Body of pancreas (tissue), 4 donors: ENCODE results near the gene PKNOX1. TPM values are rescaled to one million over a fixed set of nuclear protein-coding genes. Genes with fewer than 3 reads are reported as not detected.
A peak's percentile ranks its signal among the peaks of the same experiment; 100 is the strongest.
"Not testable (repeated sequence)": the region's sequence is repeated elsewhere in the genome, so short reads cannot be mapped to it uniquely, and the experiment has no call there.

Experiments
- ATAC-seq: fragments of 150-250 bp; one replicate; pipeline ENCODE4 v1.9.1; 2016
- DNase-seq, 4 donors: peaks; one replicate each; pipeline ENCODE4 v3.0.0-alpha.2; 2019
- H3K27ac ChIP-seq, 4 donors: fragments of 200-600 bp; sonication (generic); 1 replicate in 3 of 4; 2 replicates in 1 of 4; pipeline versions ENCODE4 v1.5.1 to v1.6.1; 2016 to 2019; ENCODE audit warnings: mild to moderate bottlenecking in 1 of 4, mixed read lengths in 1 of 4, moderate library complexity in 1 of 4
- H3K27me3 ChIP-seq, 2 donors: fragments of 200-600 bp; sonication (generic); one replicate each; pipeline ENCODE4 v1.6.0; 2016; ENCODE audit warnings: mild to moderate bottlenecking in 1 of 2
- H3K36me3 ChIP-seq, 2 donors: fragments of 200-600 bp; sonication (generic); replicated peaks in 1 of 2; 2 replicates each; pipeline ENCODE4 v1.5.1; 2016; ENCODE audit warnings: low read depth in 2 of 2; ENCODE audit not compliant: insufficient read depth in 1 of 2
- H3K4me1 ChIP-seq: fragments of 200-600 bp; sonication (generic); one replicate; pipeline ENCODE4 v1.6.0; 2016
- H3K4me3 ChIP-seq, 2 donors: fragments of 200-600 bp; sonication (generic); 1 replicate in 1 of 2; 2 replicates in 1 of 2; pipeline ENCODE4 v1.5.1; 2016 to 2019
- H3K9me3 ChIP-seq, 3 donors: fragments of 200-600 bp; sonication (generic); 1 replicate in 2 of 3; 2 replicates in 1 of 3; pipeline ENCODE4 v1.5.1; 2016
- WGBS, 2 donors: methylation state at CpG; one replicate each; pipeline ENCODE4 v1.1.5; 2017; 5-methylcytosine and 5-hydroxymethylcytosine counted together
- intact Hi-C: fragments of 100-400 bp; cut with DNase I; formaldehyde crosslinking; loops from one replicate; pipeline ENCODE4 v1.15.1; 2023
- microRNA-seq, 2 donors: library from miRNA; unstranded; fragments of <30 nt; microRNA quantifications; one replicate each; pipeline ENCODE4, GENCODE V29; 2016; ENCODE audit warnings: borderline number of aligned reads in 2 of 2, borderline replicate concordance in 2 of 2
- small RNA-seq: library from RNA; depleted of rRNA; stranded (forward); fragments of <200 nt; gene quantifications from one replicate; pipeline ENCODE3, GENCODE V24; 2016
- total RNA-seq, 2 donors: library from RNA; depleted of rRNA; stranded (reverse); fragments of >200 nt; gene quantifications; one replicate each; pipeline ENCODE4 v1.1.0, GENCODE V29; 2016

PKNOX1 gene
- total RNA-seq, 2 donors from 2014 or later: 11.2 to 27.4 TPM

DNA sequence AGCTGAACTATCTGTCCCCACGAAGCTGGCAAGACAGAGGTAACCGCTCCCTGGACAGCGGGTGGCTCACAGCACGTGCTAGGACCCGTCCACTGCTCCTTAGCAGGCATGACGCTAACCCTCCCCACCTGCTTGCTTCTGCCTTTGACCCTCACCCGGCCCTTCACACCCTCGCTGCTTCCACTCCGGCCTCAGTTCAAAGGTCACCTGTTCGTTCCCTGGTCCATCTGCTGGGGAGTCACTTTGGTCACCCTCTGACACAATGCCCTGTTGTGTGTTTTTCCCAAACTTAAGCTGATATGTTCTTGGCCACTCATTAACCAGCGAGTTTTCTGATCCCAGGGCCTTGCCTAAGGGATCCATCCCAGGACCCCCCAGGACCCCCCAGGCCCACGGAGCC, 93.7 kb downstream of the PKNOX1 start:
- H3K4me1 ChIP-seq, H3K27me3 ChIP-seq, DNase-seq, H3K4me3 ChIP-seq, ATAC-seq, H3K27ac ChIP-seq, H3K9me3 ChIP-seq, H3K36me3 ChIP-seq, intact Hi-C loops: not testable (repeated sequence)
- WGBS, 2 donors: no CpG with 5 or more reads among the region's 12 CpGs

DNA sequence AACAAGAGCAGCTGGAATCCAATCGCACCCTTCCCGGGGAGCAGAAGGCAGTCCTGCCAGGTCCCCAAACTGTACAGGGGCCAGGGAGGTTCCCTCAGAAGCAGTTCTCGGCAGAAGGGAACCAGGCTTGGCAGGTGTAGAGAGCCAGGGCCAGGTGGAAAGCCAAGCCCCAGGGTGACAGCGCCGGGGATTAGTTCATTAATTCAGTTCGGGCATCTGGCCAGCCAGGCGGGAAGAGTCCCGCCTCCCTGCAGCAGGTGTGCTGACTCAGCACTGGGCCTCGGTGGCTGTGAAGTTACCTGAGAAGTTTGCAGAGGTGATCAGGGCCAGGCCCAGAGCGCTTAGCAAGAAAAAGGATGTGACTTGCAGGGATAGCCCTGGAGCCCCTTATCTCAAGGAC, 95.3 kb downstream of the PKNOX1 start:
- H3K4me3 ChIP-seq, H3K4me1 ChIP-seq, intact Hi-C loops, H3K9me3 ChIP-seq, H3K27ac ChIP-seq, DNase-seq, H3K36me3 ChIP-seq, H3K27me3 ChIP-seq: not testable (repeated sequence)
- no CpG with 5 or more reads among the region's 10 CpGs for WGBS, 2 donors
- peak; percentile 76 for ATAC-seq

DNA sequence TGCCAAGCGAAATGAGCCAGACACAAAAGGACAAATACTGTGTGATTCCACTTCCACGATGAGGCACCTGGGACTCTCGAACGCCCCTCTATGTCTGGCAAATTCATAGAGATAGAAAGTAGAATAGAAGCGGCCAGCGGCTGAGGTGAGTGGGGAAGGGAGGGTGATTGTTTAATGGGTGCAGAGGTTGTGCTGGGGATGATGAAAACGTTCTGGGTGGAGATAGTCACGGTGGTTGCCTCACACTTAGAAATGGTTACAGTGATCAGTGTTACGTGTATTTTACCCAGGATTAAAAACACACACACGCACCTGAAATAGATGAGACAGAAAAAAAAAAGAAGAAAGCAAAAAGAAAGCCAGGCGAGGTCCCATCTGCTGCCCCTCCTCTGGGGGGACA, 98.4 kb downstream of the PKNOX1 start:
- H3K9me3 ChIP-seq, H3K4me3 ChIP-seq, H3K27ac ChIP-seq, H3K36me3 ChIP-seq, H3K27me3 ChIP-seq, intact Hi-C loops, DNase-seq, ATAC-seq, H3K4me1 ChIP-seq: not testable (repeated sequence)
- WGBS, 2 donors: no CpG with 5 or more reads among the region's 11 CpGs

DNA sequence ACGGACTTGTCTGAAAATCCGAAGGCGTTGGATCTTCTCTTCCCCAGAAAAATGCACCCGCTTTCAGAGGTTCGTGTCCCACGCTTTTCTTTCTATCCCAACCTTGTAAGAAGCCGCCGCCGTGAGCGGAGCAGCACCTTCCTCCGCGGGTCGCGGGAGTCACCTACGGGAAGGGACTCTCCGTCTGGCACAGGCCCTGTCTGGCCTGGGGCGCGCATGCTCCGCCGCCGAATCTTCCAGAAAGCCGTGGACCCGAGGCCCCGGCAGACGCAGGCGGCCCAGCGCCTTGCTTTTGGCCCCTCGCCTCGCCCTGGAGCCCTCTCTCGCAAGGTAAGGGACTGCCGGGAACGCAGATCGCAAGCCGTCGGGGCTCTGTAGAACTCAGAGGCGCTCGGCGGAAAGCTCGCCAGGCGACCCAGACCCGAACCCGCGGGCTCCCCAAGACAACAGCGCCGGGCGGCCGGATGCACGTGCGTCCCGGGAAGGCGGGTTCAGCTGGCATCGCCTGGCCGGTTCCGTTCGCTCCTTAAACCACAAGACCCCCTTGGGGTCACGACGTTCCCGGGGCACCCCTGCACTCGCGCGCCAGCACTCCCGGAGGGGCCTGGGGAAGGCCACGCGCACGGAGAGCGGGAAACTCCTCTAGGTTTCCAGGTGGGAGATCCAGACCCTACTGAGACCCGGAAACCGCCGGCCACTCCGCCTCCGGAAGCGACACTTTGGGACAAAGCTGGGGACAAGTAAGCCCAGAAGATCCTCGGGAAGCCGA, 100.2 kb downstream of the PKNOX1 start:
- ATAC-seq: peak; percentile 34
- H3K27me3 ChIP-seq, intact Hi-C loops, H3K36me3 ChIP-seq, H3K4me1 ChIP-seq, H3K27ac ChIP-seq, H3K4me3 ChIP-seq, DNase-seq, H3K9me3 ChIP-seq: not testable (repeated sequence)
- no CpG with 5 or more reads among the region's 74 CpGs for WGBS, 2 donors

DNA sequence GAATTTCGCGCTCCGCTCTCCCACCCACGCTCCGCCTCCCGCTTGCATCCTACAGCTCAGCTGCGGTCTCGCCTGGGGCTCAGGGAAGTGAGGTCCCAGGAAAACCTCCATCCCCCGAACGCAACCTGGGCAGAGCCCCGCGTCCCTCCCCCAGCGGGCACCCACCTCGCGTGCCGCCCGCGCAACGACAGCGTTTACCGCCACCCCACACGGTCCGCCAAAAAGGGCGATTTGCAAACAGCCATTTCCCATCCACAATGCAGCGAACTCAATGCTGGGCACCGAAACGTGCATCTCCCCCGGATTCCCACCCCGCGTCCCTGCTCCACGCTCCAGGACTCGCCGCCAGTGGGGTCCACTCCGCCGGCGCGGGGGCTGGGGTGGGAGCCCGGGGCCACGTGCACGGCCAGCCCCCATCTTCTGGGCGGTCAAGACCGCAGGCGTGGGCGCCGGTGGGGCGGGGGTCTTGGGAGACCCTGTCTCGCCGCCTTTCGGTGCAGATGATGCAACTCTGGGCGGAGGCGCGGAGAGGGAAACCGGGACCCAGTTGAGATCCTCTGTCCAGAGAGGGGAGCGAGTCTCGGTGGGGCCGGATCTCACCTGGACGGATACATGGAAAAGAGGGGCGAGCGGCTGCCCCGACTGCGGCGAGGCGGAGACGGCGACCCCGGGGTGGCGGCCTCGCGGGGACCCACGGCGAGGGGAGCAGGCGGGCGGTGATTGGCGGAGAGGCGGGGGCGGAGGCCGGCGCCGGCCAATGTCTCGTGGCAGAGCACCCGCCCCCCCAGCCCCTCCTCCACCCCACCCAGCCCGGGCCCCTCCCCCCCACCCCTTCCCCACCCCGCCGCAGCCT, 101.0 kb downstream of the PKNOX1 start, which contains the start of gene CBS:
Gene CBS (minus strand): TSS at position 666 of the 853 bp plus-strand sequence. CDS start 3,642 bp downstream, outside the sequence.
- H3K27me3 ChIP-seq, DNase-seq, H3K27ac ChIP-seq, H3K4me1 ChIP-seq, intact Hi-C loops, H3K36me3 ChIP-seq, H3K4me3 ChIP-seq, H3K9me3 ChIP-seq: not testable (repeated sequence)
- WGBS, 2 donors: no CpG with 5 or more reads among the region's 84 CpGs
- peak; percentile 61 for ATAC-seq

DNA sequence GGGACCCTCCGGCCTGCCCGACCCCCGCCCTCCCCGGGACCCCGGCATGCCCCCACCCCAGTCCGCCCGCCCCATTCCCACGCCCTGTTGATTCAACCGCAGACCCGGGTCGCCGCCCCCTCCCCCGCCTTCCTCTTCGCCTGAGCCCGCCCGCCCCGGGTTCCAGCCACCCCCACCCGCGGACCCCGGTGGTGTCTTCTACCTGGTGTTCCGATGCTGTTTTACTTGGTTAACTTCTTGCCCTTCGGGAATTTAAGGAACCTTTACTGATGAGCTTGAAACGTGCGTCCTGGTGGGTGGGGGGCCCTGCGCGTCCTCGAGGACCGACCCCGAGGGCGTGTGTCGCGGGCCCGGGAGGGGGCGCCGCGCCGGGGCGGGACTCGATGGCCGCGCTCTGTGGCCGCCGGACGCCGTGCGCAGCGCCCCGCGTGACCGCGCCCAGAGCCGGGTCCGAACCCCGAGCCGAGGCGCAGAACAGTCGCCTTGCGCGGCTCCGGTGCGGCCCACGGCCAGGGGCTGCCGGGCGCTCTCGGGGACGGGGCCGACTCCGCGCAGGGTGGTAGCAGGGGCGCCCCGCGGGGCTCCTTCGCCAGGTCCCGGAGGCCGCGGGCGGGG, 101.8 kb downstream of the PKNOX1 start:
- H3K27ac ChIP-seq, H3K4me1 ChIP-seq, intact Hi-C loops, H3K9me3 ChIP-seq, H3K36me3 ChIP-seq, DNase-seq, H3K4me3 ChIP-seq, H3K27me3 ChIP-seq: not testable (repeated sequence)
- no CpG with 5 or more reads among the region's 77 CpGs for WGBS, 2 donors
- ATAC-seq: peak; percentile 16

DNA sequence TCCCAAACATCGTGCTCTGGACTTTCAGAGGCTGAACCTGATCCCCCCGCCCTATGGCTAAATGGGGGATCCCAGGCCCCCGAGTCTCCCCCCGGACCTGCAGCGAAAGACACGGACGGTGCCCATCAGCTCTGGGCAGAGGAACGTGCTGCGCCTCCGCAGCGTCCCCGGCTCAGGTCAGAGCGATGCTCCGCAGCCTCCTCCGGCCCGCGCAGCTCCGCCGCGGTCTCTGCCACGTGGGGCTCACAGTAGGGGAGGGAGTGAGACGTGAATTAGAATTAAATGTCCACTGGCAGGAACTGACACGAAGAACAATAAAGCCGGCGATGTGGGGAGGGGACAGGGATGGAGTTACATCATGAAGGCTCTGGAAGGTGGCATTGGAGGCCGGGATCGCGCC, 102.3 kb downstream of the PKNOX1 start:
- H3K4me3 ChIP-seq, H3K27ac ChIP-seq, H3K36me3 ChIP-seq, DNase-seq, H3K9me3 ChIP-seq, ATAC-seq, H3K27me3 ChIP-seq, intact Hi-C loops, H3K4me1 ChIP-seq: not testable (repeated sequence)
- no CpG with 5 or more reads among the region's 28 CpGs for WGBS, 2 donors

DNA sequence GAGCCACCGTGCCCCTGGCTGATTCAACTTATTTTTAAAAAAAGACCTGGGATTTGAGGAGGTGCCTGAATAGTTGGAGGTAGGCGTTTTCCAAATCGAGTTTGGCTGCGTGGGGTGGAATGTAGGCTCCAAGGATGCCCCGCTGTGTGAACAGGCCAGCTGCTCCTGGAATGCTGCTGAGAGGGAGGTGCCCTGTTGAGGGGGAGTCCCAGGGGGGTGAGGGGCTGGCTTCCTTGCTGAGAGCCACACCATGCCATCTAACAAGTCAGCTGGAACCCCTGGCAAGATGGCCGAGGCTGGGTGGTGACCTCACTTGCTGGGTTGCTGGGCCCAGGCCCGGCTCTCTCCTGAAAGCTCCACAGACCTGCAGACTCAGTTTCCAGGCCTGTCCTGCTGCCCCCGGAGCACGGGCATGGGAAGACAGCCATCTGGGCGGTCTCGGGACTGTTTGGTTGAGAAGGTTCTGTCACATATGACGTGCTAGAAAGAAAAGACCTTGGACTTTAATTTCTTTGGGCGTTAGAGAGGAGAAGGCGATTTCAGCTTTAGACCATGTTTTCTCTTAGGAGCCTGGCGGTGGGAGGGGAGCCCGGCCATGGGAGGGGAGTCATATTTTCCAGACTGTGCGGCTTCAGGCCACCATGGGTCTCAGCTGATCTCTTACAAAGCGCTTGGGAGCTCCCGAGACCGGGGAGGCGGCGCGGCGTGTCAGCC, 108.4 kb downstream of the PKNOX1 start:
- H3K36me3 ChIP-seq, H3K4me3 ChIP-seq, H3K4me1 ChIP-seq, DNase-seq, H3K27me3 ChIP-seq, intact Hi-C loops, H3K9me3 ChIP-seq, H3K27ac ChIP-seq: not testable (repeated sequence)
- WGBS, 2 donors: no CpG with 5 or more reads among the region's 24 CpGs
- ATAC-seq: peak; percentile 86

Small RNA genes within 50 kb of the gene (microRNA-seq; reads per million reads assigned to microRNA genes)
- 0 reads per million in 2 donors for gene MIR5692B

Small RNA genes within 50 kb of the gene (small RNA-seq; reads per million reads assigned to genes)
- not detected for gene MIR5692B

Other genes starting within 250 kb of the PKNOX1 start
- gene WDR4, start 95.0 kb upstream of the PKNOX1 start, total RNA-seq: 10 to 100 TPM in 1 of 2 donors, 1 to 10 TPM in 1; 8.0 to 37.9 TPM
- 10 to 100 TPM; 42.3 to 55.0 TPM for gene NDUFV3, start 81.3 kb upstream of the PKNOX1 start, total RNA-seq
- under 1 TPM in 1 of 2 donors, not detected in 1; 0.52 TPM for gene ERVH48-1, start 48.9 kb upstream of the PKNOX1 start, total RNA-seq
- gene CBS, start 101.3 kb downstream of the PKNOX1 start, total RNA-seq: 100 to 1,000 TPM; 196 to 199 TPM
- gene U2AF1, start 133.0 kb downstream of the PKNOX1 start, total RNA-seq: 10 to 100 TPM; 34.2 to 40.9 TPM
- gene CRYAA, start 194.4 kb downstream of the PKNOX1 start, total RNA-seq: not detected